ENCODE results near the gene PMPCA.

- TF ChIP-seq CTCF (IDR thresholded peaks at IDR 0.05) (no peak), POLR2A (IDR thresholded peaks at IDR 0.05) (no peak)
Observed at GRCh38 chr9:136431782-136432350, 21.4 kb downstream of the PMPCA start.

All from esophagus squamous epithelium (tissue), 4 donors.